ENCODE measurements around the gene KCNC1.

KCNC1 gene

DNA sequence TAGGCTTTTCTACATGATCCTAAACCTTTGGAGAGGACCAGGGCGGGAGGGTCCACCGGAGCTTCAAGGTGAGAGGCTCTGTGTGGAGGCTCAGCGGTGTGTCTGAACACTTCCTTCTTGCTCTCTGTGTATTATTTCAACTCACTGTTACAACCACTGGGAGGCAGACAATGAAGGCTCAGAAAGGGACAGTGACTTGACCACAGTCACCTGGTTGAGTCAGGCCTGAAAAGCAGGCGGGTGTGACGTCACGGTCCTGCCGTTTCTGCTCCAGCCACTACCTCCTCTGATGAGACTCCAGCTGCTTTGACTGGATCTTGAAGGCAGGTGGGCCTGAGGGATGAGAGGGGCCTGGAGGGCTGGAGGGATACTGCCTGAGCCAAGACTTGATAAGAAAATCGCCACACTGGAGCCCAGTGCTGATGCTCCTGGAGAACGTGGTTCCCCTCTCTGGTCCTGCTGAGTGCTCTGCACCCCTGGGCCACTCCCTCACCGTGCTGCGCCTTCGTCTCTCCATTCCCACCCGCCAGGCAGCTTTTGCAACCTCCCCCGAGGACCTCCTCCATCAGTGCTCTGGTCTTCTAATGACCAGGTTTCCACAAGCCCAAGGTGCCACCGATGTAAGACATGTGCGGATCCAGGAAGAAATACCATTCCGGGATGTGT, 27.9 kb downstream of the KCNC1 start:
- DNase-seq: no peak

DNA sequence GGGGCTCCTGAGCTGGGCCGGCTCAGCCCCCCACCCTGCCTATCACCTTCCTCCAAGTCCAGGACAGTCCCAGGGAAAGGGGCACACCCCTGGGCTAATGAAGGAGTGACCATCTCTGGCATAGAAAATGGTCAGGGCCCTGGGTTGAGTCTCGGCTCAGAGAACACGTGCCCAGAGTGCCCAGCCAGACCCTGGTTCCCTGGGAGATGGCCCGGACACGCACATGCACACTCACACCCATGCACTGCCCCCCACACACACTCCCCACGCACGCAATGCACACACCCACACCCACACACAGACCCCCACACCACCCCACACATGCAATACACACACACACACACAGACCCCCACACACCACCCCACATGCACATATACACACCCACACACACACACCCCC, 28.7 kb downstream of the KCNC1 start:
- DNase-seq: no peak

- no peak for DNase-seq
Observed at GRCh38 chr11:17763703-17764102, 29.1 kb downstream of the KCNC1 start.

DNA sequence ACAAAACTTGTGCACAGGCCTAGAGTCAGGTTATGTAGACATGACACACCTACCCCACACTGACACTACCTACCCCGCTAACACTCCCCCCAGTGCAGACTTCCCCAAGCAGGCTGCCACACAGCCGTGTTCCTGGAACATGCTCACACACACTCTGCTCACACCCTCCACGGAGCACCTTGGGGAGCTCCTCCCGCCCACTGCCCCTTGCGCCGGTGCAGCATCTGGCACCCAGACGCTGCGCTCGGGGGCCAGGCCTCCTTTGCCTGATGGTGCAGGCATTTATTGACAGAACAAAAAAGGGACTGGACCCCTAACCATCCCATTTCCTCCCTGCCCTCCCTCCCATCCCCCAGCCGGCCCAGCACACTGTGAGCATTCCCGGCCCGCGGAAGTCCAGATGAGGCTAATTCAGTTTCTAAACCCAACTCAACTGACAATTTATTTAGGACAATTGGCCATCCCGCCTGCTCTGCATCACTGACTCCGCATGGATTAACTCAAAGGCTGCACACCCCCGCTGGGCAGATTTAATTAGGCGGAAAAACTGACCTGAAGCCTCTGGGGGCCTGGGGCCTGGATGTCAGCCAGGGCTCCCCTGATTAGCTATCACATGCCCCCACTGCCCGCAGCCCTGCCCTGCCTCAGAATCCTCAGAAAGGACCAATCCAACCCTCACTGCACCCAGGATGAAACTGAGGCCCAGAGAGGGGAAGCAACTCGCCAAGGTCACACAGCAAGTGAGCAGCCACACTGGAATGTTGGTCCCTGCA, 30.1 kb downstream of the KCNC1 start:
- DNase-seq: no peak

DNA sequence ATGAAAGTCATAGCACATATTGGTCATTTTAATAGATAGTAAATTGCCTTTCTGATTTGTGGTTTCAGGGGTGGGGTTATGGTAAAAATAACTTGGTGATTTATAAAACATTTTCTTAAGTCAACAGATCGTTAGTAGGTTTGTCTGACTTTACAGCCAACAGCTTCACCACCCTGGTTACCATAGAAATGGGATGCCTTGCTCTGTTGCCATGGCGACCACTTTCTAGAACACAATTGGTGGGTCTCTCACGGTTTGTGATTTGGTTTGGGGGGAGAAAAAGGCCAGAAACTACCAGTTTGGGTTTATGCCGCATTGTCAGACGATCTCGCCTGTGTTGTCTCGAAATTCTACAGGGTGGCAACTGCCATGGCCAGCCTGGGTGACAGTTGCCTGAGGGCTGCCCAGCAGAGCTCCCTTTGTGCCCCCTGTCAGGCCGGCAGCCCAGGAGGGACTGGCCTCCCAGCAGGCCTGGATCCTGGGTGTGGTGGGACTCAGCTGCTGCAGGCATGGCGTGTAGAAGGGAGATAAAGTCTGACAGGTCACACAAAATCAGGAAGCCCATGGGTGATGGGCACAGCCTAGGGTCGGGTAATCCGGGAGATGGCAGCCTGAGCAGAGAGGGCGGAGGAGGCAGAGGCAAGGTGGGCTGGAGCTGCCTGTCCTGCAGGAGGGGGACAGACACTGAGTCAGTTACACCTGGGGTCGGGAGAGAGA, 30.9 kb downstream of the KCNC1 start:
- DNase-seq: no peak

- no peak for DNase-seq
Observed at GRCh38 chr11:17766073-17766359, 31.4 kb downstream of the KCNC1 start.

DNA sequence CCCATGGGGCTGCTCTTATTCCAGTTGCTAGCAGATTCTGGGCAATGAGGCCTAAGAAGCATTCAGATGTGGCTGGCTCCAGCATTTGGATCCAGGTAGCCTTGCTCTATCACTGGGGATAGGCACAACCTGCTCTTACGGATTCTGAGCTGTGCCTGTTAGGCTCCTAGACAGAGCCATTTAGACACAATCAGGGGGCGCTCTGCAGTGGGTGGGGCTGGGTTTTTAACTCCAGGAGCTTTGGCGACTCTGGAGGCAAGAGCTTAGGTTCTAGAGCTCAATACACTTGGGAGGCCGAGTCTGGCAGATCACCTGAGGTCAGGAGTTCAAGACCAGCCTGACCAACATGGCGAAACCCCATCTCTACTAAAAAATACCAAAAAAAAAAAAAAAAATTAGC, 32.0 kb downstream of the KCNC1 start:
- DNase-seq: no peak

DNA sequence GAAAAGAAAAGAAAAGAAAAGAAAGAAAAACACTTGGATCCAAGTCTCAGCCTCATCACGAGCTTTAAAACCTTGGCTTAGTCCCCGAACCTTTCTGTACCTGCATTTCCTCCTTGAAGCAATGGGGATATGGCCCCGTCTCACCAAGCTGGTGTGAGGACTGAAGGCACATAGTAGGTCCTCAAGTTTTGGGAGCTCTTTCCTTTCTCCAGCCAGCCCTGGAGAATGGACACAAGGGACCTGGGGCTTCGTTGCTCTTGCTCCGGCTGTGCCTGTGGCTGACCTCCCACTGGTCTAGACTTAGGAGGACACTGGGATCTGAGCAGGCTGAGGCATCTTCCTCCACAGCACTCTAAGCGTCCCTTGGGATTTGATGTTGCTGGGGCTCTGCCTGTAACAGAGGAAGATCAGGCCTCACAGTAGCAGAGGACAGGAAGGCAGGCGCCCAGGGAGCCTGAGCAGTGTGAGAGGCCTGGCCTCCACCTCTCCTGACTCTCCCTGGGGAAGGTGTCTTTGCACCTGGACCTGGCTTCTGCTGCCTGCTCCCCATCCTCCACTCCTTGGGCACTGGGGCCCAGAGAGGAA, 32.8 kb downstream of the KCNC1 start:
- no peak for DNase-seq

GRCh38 chr11:17767914-17768313, 33.3 kb downstream of the KCNC1 start:
- no peak for DNase-seq

GRCh38 chr11:17768547-17768946, 34.0 kb downstream of the KCNC1 start:
- DNase-seq: no peak

DNA sequence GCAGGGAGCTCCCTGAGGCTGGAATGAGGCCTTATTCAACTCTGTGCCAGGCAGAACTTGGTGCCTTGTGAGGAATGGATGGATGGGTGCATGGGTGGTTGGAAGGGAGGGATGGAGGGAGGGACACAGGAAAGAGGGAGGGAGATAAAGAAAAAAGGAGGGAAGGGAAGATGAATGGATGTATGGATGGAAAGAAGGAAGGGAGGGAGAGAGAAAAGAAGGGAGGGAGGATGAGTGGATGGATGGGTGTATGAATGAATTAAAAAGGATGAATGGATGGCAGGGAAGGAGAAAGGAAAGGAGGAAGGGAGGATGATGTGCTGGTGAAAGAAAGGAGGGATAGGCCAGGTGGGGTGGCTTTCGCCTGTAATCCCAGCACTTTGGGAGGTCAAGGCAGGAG, 34.6 kb downstream of the KCNC1 start:
- DNase-seq: no peak

- DNase-seq: no peak
Observed at GRCh38 chr11:17770048-17770652, 35.6 kb downstream of the KCNC1 start.

GRCh38 chr11:17770917-17771316, 36.3 kb downstream of the KCNC1 start:
- no peak for DNase-seq

GRCh38 chr11:17771415-17771814, 36.8 kb downstream of the KCNC1 start:
- DNase-seq: no peak

- no peak for DNase-seq
Observed at GRCh38 chr11:17771841-17772401, 37.3 kb downstream of the KCNC1 start.

GRCh38 chr11:17772704-17773600, 38.4 kb downstream of the KCNC1 start:
- no peak for DNase-seq

DNA sequence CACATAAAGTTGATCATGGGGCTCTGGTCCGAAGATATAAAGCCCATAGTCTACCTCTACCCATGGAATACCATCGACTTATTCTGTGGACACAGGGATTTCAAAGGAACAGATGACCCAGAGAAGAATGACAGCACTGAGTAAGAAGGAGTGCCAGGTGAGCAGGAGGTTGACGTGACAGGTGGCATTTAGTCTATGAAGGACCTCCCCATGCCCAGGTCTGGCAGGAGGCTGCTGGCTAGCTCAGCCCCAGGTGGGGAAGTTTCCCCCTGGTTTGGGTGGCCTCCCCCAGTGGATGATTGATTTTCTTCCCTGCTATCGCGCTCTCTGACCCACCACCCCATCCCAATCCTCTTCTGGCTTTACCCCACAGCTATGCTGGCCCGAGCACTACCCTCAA, 39.1 kb downstream of the KCNC1 start:
- no peak for DNase-seq

DNA sequence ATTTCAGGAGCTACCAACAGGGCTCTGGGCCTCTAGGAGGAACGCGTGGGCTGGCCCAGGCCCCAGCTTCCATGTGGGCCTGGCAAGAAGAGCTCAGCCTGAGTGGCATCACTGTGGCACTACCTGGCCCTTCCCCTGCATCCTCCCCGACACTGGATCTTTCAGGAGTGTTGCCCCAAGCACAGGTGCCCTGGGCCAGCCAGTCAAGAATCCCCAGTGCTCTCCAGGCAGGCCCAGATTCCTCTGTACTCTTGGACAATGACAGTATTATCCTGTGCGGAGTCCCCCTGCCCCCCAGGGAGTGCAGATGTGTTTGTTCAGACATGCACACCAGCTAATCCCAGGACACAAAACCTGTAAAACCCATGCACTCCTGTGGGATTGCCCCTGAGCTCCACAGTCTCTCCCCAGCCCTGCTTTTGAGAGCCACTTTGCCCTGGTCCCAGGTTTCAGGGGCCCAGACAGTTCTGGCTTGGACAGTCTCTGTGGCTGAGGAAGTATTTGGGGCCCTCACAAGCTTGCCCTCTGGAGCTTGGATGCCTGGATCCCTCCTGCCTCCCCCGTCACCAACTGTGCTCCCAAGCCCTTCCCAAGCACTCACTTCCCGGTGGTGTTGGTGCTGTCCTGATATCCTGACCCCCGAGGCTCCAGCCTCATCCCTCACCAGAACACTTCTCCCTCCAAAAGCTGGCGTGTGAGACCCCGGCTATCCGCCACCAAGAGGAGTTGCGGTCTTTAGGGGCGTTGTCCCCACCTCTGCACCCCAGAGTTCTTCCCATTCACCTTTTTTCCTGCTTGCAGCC, 39.9 kb downstream of the KCNC1 start:
- no peak for DNase-seq

DNA sequence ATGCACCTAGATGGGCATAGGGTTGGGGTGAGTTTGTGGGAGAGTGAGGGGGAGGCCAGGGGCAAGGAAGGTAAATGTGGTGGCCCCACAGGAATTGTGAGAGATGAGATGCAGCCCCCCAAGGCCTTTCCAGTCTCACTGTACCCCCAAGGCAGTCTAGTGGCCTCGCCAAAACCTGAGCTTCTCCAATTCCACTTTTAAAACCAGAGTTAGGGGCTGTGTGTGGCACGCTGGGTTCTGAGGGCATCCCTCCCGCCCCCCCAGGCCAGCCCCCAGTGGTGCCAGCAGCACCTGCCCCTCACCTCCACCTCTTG, 40.4 kb downstream of the KCNC1 start:
- DNase-seq: no peak

GRCh38 chr11:17775507-17776211, 41.1 kb downstream of the KCNC1 start:
- DNase-seq: no peak

Data from CD4-positive, alpha-beta T cell treated with Interleukin-4 for 4 hours (primary cell).